ENCODE measurements around the gene NDUFA11. TPM values are rescaled to one million over a fixed set of nuclear protein-coding genes. Genes with fewer than 3 reads are reported as not detected.

The NDUFA11 gene
- total and polyA plus RNA-seq, 2 of the 13 experiments (the other 11 are each of a cell fraction or from before 2014, with no cell fraction given), result 286 to 378 TPM

GRCh38 chr19:5897189-5897969 is 6.2 kb downstream of the NDUFA11 start (continued):
- TF ChIP-seq FOXO4 (CRISPR knock-in tag; conservative IDR thresholded peaks at IDR 0.05) (no peak), ATF4 (CRISPR knock-in tag; IDR thresholded peaks at IDR 0.05) (no peak), GFI1 (CRISPR knock-in tag; IDR thresholded peaks at IDR 0.05; ENCODE audit: borderline replicate concordance) (no peak), ELK4 (CRISPR knock-in tag; IDR thresholded peaks at IDR 0.05; ENCODE audit: borderline replicate concordance) (no peak), ZBTB7B (CRISPR knock-in tag; IDR thresholded peaks at IDR 0.05) (no peak), MATR3 (CRISPR knock-in tag; IDR thresholded peaks at IDR 0.05) (no peak), IRF9 (CRISPR knock-in tag; IDR thresholded peaks at IDR 0.05; ENCODE audit: borderline replicate concordance) (no peak), ZNF20 (CRISPR knock-in tag; IDR thresholded peaks at IDR 0.05) (no peak), SP4 (CRISPR knock-in tag; IDR thresholded peaks at IDR 0.05) (no peak), CTCF (CRISPR knock-in tag; IDR thresholded peaks at IDR 0.05) (peak; percentile 35; the same call in 1 of the 2 replicates), KIAA2018 (CRISPR knock-in tag; IDR thresholded peaks at IDR 0.05; ENCODE audit: borderline replicate concordance) (no peak), ZNF615 (CRISPR knock-in tag; IDR thresholded peaks at IDR 0.05; ENCODE audit: borderline replicate concordance) (no peak), CBX5 (CRISPR knock-in tag; IDR thresholded peaks at IDR 0.05; ENCODE audit: borderline replicate concordance) (no peak)
